Activated CD8-positive, alpha-beta memory T cell treated with anti-CD3 and anti-CD28 coated beads for 36 hours (primary cell): ENCODE data around the gene COPS9. TPM values are rescaled to one million over a fixed set of nuclear protein-coding genes. Genes with fewer than 3 reads are reported as not detected.

Source experiments
- CTCF ChIA-PET: fragments of 350-600 bp; sonication (Branson Sonifier 250); formaldehyde crosslinking; loops from one replicate; lab custom pipeline; 2021; ENCODE audit warnings: antibody characterized with exemption; lab: Charles Lee
- POLR2A ChIA-PET: fragments of 350-600 bp; sonication (Branson Sonifier 250); formaldehyde crosslinking; loops from one replicate; lab custom pipeline; 2021; ENCODE audit warnings: antibody characterized with exemption; lab: Charles Lee
- total RNA-seq, 2 experiments: library from RNA; stranded (reverse); gene quantifications; one replicate each; pipeline ENCODE4 v1.2.3, GENCODE V29; 2021

The COPS9 gene
- total RNA-seq, 2 experiments from 2014 or later: 165 to 187 TPM

DNA sequence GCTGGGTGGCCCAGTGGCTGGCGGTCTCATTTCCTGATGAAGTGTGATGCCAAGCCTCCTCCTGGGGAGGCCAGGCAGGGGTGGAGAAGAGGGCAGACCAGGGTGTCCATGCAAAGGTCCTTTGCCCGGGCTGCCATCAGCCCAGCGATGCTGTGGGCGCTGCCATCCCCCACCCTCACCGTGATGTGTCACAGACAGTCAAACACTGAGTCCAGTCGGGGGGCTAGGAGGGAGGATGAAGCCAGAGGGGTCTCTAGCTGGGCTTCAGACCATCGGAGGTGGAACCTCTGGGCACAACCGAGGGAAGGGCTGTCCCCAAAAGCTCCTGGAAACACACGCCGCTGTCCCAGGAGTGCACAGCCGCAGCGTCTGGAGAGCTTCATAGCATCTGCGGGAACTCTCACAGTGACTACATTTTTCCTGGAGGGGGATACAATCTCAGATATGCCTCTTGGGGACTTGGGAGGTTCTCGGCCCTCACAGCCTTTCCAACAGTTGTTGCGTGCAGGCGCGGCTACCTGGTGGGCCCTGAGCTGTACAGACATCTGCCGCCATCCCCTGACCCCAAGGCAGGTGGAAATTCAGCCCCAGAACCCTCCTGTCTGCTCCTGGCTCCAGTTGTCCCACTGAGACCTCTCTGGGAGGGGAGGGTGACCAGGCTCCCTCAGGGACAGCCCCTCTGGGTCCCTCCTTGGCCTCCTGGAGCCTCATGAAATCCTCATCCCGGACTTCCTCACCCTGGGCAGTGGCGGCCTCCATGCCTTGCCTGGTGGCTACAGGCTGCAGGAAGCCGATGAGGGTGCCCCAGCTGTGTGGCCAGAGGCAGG lies 30.9 kb upstream of the COPS9 start:
- CTCF ChIA-PET: no interaction called here
- POLR2A ChIA-PET: no interaction called here

DNA sequence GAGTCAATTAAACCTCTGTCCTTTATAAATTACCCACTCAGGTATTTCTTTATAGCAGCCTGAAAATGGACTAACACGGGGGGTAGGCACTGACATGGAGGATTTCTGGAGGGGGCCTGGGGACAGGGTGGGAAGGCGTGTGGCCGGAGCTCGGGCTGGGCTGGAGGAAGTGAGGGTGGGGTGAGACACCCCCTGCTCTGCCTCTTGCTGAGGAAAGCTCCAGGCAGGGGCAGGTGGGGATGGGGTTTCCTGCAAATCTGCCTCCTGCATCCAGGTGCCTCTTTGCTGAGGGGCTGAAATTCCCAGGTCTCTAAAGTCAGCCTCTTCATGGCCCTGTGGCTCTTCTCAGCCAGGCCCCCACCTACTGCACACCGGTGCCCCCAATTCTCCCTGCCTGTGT lies 30.1 kb upstream of the COPS9 start:
- CTCF ChIA-PET: no interaction called here
- POLR2A ChIA-PET: no interaction called here

DNA sequence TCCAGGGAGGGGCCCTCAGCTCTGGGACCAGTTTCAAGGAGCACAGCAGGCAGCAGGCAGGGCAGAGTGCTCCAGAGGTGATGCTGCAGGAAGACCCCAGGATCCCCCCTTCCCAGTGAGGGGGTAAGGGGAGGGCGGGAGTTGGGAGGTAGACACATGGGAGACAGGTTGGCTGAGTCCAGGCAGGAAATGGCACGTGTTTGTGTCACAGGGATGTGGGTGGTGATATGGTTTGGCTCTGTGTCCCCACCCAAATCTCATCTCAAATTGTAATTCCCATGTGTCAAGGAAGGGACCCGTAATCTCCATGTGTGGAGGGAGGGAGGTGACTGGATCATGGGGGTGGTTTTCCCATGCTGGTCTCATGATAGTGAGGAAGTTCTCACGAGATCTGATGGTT lies 29.6 kb upstream of the COPS9 start:
- CTCF ChIA-PET: no interaction called here

DNA sequence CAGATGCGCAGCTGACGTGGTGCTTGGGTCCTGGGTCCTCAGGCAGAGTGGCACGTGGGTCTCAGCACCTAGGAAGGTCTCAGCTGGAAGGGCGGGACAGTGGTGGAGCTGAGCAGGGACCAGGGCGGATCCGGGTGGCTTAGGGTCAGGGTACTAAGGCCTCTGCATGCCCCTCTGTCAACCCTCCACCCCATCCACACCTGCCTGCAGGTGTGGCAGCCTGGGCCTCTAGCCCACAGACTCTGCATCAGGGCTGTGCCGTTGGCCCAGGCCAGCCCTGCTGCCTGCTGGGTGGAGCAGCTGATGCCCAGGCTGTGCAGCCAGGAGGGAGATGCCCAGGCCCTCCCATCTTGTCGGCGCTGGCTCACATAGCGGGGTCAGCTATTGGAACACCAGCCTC lies 28.9 kb upstream of the COPS9 start:
- ChIA-PET CTCF (no interaction called here), POLR2A (no interaction called here)

More for the DNA sequence above, 29.6 kb upstream of the COPS9 start:
- POLR2A ChIA-PET: no interaction called here

DNA sequence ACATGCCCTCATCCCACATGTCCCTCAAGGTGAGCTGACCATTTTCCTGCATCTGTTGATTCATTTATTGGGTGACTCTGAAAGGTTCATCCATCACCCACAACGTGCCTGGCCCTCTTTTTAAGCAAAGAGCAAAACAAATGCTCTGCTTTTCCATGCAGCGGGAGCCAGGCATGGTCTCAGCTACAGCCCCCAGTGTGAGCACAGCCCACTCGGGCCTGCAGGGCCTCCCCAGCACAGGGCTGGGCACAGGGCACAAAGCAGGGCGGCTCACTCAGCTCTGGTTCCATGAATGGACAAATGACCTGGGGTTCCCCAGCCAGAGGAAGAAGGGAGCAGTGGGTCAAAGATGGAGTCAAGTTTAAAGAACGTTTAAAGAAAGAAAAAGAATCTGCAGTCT lies 28.5 kb upstream of the COPS9 start:
- ChIA-PET POLR2A (no interaction called here), CTCF (no interaction called here)

DNA sequence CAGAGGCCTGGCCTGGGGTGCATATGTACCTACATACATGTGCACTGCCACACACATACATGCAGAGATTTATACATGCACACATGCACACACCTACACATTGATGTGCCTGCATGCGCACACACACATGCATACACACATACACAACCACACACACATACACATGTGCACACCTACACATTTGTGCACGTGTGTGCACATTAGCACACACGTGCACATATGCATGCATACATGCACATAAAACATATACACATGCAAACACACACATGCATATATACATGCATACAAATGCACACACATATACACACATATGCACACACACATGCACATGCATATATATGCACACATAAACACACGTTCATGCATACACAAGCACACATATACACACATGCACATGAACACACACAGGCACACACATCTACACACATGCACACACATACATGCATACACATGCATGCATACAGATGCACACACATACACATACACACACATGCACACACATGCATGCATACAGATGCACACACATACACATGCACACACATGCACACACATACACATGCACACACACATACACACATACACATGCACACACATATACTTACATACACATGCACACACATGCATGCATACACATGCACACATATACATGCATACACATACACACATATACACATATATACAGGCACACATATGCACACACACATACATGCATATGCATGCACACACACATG lies 27.9 kb upstream of the COPS9 start:
- ChIA-PET POLR2A (no interaction called here), CTCF (no interaction called here)

DNA sequence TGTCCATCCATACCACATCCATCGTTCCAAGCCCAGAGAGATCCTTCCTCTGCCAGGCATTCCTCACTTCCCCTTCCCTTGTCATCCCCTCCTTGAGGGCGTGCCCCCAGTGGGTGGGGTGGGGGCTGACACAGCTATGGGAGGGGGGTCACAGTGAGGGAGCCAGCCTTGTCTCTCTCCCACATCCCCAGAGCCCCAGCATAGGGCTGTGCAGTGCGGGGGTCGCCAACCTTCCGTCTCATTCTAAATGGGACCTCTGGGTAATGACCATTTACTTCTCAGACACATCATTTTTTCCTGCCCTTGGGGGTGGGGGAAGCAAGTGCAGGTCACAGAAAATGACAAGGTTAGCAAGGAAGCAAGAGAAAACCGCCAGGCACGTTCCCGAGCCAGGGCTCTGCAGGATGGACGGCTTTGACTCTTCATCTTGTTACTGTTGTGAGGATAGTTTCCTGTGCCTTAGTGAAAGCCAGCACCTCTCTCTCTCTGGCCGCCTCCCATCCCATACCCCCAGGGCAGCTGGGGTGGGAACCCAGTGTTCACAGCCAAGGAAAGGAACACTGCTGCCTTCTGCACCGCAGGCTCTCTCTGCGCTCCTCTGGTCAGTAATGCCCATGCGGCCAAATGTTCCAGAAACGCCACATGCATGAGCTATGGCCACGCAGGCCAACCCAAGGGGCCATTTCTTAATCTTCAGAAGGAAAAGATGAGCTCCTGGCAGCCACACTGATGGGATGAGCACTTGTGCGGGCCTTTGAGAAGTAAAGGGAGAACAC lies 27.0 kb upstream of the COPS9 start:
- ChIA-PET CTCF (no interaction called here), POLR2A (no interaction called here)

DNA sequence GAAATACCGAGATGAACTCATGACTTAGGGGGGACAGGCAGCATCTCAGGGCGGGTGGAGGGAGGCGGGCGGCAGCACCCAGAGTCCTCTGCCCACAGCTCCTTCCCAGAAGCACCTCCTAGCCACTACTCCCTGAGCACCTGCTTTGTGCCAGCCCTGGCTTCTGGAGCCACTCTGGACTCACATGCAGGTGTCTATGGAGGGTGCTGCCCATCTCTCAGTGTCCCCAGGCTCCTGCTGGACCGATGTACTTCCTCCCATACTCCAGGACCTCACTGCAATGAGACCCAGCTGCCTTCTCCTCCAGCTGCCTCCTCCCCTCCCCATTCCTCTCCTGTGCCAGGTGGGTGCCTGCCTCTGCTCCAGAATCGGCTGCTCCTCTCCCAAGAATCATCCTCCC lies 26.4 kb upstream of the COPS9 start:
- CTCF ChIA-PET: no interaction called here

DNA sequence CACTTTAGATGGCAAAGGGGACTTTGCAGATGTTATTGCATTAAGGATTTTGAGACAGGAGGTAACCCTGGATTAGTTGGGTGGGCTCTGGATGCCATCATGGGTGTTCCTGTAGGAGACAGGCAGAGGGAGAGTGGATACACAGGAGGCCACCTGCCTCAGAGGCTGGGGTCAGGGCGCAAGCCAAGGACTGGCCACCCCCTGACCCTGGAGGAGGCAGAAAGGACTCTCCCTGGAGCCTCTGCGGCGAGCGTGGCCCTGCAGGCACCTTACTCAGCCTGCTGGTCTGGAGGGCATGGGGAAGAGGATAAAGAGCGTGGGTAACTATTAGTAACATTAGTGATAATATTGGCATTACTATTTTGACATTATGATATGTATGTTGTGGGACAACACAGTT lies 25.9 kb upstream of the COPS9 start:
- ChIA-PET POLR2A (no interaction called here), CTCF (no interaction called here)

More for the DNA sequence above, 26.4 kb upstream of the COPS9 start:
- POLR2A ChIA-PET: no interaction called here

DNA sequence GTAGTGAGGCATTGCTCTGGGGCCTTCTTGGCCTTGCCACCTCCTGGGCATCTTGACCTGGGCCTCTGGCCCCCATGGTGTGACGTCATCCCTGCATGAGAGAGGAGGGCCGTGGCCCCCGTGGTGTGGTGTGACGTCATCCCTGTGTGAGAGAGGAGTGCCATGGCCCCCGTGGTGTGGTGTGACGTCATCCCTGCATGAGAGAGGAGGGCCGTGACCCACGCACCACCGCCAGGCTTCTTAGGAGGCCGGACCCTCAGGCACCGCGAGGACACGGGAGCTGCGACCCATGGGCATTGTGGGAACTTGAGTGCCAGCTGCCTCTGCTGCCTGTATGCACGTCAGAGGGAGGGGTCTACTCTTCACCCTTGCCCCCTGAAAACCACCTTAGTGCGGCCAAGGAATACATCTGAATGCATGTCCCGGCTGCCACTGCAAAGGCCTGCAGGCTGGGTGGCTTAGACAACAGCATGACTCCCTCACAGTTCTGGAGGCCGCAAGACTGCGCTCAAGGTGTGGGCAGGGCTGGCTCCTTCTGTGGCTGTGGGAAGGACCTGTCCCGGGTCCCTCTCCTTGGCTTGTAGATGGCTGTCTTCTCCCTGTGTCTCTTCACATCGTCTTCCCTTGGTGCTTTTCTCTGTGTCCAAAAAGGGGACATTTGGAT lies 25.1 kb upstream of the COPS9 start:
- ChIA-PET CTCF (no interaction called here), POLR2A (no interaction called here)

DNA sequence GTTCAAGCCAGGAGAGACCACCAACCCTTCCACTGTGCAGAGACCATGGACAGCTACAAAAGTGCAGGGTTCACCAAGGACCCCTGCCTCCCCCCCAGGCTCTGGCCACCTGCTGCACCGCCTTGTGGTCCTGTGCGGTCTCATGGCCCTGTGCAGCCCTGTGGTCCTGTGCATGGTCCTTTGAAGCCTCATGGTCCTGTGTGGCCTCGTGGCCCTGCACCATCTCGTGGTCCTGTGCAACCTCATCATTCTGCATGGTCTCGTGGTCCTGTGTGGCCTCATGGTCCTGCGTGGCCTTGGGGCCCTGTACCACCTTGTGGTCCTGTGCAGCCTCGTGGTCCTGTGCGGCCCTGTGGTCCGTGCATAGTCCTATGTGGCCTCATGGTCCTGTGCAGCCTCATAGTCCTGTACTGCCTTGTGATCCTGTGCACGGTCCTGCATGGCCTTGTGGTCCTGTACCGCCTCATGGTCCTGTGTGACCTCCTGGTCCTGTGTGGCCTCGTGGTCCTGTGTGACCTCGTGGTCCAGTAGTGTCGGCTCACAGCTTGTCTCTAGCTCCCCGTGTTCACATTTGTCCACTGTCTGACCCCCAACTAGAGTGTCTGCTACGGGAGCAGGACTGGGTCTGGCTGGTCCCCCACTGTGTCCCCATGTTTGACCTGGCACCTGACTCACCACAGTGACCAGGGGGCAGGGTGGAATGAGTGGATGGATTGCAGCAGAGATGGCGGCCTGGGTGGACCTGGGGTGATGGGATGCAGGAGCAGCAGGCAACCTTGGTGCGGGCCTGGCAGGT lies 24.4 kb upstream of the COPS9 start:
- POLR2A ChIA-PET: no interaction called here
- CTCF ChIA-PET: no interaction called here

DNA sequence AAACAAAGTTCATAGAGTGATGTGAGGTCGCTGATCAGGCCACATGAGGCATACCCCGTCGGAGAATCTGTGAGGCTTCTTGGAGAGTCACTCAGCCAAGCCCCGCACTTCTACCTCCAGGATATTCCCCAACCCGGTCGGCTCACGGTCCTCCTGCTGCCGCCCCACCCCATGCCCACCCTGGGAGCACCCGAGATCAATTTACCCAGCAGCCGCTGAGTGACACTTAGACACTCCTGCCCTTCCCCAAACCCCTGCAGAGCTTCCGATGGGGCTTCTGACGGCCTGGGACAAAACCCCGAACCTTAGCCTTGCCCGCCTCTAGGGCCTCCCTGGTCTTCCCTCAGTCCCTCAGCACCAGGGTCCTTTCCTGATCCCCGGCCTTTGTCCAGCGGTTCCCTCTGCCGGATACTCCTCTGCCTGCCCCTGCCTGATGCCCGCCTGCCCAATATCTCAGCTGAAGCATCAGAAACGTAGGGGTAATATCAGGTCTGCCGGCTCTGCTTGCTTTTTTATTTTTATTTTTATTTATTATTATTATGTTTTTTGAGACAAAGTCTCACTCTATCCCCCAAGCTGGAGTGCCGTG lies 23.2 kb upstream of the COPS9 start:
- ChIA-PET CTCF (no interaction called here), POLR2A (no interaction called here)

DNA sequence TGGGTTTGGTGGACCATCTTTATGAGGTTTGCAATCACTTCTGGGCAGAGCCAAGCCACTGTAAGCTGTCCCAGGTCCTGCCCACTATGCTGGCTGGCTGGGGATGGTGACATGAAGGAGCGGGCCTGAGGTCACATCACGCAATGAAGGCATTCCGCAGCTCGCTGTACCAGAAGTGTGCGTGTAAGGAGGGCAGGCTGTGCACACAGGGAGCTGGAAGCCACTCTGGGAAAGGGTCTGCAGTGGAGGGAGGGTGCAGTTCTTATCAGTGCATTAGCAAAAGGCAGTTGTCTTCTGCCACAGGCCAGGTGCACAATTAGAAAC lies 21.0 kb upstream of the COPS9 start:
- ChIA-PET CTCF (no interaction called here), POLR2A (no interaction called here)

DNA sequence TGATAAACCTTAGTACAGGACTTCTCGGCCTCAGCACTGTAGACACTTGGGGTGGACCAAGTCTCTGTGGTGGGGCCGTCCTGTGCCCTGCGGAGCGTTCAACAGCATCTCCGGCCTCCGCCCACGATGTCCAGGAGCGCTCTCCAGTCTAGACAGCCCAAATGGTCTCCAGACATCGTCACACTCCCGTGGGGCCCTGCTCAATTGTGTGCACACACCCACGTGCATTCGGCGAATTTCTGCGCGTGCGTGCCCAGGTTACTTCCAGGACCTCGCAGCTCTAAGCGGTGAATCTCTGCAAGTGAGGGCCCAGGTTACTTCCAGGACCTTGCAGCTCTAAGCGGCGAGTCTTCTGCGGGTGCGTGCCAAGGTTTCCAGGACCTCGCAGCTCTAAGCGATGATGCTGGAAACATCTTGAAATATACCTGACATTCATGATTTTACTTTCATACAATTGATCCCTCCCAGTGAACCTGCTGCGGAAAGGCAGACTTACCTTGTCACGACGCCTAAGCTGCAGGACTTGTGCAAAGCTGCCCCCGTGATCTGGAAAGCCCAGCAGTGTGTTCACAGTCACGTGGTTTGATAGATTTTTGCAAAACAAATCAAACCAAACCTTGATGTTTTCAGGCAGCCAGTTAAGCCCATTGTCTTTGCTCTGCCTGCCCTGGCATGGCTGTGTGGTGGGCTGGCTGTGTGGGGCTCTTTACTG lies 20.5 kb upstream of the COPS9 start:
- CTCF ChIA-PET: no interaction called here
- POLR2A ChIA-PET: no interaction called here

DNA sequence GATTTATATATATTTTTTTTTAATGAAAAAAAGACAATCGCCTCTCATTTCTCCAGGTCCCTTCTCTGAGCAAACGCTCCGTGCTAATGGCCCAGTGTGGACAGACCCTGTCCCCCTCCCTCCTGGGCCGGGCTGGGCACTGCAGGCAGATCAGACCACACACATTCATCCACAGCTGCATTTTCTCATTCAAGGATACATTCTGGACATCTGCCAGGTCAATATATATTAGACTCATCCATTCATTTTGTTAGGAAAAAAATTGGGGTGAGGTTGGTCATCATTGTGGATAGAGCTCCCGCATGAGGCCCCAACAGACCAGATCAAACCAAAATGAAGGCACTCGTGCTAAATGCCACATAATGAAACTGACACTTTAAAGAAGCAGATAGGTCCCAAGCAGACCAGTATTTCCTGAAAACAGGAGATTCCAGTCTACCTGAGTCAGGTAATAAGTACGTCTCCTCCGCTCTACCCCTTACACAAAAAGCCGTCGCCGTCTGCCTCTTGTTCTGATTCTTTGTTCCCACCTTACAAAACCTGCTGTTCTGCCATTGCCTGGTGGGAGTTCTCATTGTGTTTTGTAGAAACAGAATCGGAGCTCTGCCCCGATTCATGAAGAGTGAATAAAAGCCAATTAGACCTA lies 19.8 kb upstream of the COPS9 start:
- POLR2A ChIA-PET: no interaction called here
- CTCF ChIA-PET: no interaction called here

DNA sequence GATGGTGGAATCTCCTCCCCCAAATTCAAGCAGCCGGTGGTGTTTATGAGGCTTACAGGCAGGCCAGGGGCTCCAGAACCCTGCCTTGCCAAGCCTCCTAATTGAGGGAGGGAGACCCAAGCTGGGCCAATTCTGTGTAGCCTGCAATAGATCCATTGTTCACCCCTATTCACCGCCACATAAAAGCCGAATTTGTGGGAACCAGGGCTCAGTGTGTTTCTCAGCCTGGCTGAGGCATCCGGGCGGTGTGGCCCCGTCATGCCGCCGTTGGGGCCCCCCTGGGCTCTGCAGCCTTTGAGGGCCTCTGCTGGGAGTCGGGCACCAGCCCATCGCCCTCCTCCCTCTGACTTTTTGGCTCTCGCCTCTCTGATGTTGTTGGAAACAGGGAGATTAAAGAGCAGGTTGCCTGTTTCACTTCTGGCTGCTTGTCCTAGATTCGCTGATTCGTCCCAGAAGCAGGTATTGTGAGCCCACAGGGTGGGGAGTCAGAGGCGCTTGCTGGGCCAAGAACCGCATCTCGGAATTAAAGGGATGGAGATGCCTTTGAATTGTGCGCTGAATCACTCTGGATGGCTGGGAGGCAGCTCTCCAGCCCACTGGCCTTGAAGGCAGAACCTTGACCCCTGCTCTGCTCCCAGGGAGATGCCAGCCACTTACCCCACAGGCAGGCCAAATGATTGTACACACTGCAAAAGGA lies 19.1 kb upstream of the COPS9 start:
- POLR2A ChIA-PET: no interaction called here
- CTCF ChIA-PET: no interaction called here

DNA sequence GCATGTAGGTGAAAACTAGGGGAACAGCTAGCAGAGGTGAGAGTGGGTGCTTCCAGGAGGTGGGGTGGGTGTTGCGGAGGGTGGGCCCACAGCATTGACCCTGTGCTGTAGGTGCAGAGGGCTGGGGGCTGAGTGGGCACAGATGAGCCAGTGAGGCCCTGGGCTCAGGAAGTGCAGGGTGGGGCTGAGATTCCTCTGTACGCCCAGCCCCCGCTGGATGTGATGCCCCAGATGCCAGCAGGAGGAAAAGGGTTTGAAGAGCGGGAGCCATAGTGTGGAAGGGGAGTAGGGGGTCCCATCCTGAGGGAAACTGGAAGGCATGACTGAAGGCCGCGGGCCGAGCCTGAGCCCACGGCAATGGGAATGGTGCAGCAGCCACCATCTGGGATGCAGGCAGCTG lies 18.5 kb upstream of the COPS9 start:
- ChIA-PET POLR2A (no interaction called here), CTCF (no interaction called here)
